NOMO-1 treated with DMSO at 0.1 percent for 48 hours (cell line): ENCODE data around the gene PEMT.

Source experiments
- DNase-seq: peaks from one replicate; lab custom pipeline; 2025; ENCODE audit not compliant: unreplicated experiment; lab: John Stamatoyannopoulos, UW

PEMT gene

DNA sequence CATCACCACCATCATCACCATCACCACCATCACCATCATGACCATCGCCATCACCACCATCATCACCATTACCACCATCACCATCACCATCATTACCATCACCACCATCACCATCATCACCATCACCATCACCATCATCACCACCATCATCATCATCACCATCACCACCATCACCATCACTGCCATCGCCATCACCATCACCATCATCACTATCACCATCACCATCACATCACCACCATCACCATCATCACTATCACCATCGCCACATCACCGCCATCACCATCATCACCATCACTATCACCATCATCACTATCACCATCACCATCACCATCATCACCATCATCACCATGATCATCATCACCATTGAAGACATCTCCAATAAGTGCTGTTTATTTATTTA is 131.5 kb downstream of the PEMT start:
- DNase-seq: no peak

- no peak for DNase-seq
Observed at GRCh38 chr17:17457680-17458079, 133.8 kb downstream of the PEMT start.

GRCh38 chr17:17456251-17456650 is 135.3 kb downstream of the PEMT start:
- DNase-seq: no peak
